Activated T-helper 2 cell treated with anti-CD3 and anti-CD28 coated beads, Interferon-gamma antibody, Interleukin-2, Interleukin-4, amounts not matched to agents 10 μg/mL and 5 μg/mL and 100 μg/mL, durations not matched to agents 14 hours and 24 hours and 36 hours (primary cell): Measurements from ENCODE around the gene EXOSC3. TPM values are rescaled to one million over a fixed set of nuclear protein-coding genes. Genes with fewer than 3 reads are reported as not detected.
"Not testable (repeated sequence)": the region's sequence is repeated elsewhere in the genome, so short reads cannot be mapped to it uniquely, and the experiment has no call there.

ENCODE experiments used
- DNase-seq: peaks from one replicate; pipeline ENCODE4 v3.0.0; 2021; ENCODE audit warnings: low spot score
- H3K27ac Mint-ChIP-seq: one replicate; pipeline ENCODE4 v1.8.0; 2021; ENCODE audit warnings: mixed read lengths
- H3K27me3 Mint-ChIP-seq: one replicate; pipeline ENCODE4 v1.8.0; 2021; ENCODE audit warnings: low read depth, mixed read lengths
- H3K36me3 Mint-ChIP-seq: one replicate; pipeline ENCODE4 v1.8.0; 2021; ENCODE audit warnings: low read depth, mixed read lengths
- H3K4me1 Mint-ChIP-seq: one replicate; pipeline ENCODE4 v1.8.0; 2021; ENCODE audit warnings: low read depth, mixed read lengths
- H3K4me3 Mint-ChIP-seq: one replicate; pipeline ENCODE4 v1.8.0; 2021; ENCODE audit warnings: low read depth, mild to moderate bottlenecking, moderate library complexity, mixed read lengths
- H3K9me3 Mint-ChIP-seq: one replicate; pipeline ENCODE4 v1.8.0; 2021; ENCODE audit warnings: mixed read lengths
- intact Hi-C: fragments of 100-400 bp; cut with micrococcal nuclease; formaldehyde crosslinking; loops from one replicate; pipeline ENCODE4 v1.15.1; 2023
- total RNA-seq: library from RNA; stranded (reverse); gene quantifications from 2 replicates; pipeline ENCODE4 v1.2.3, GENCODE V29; 2022

The EXOSC3 gene
- total RNA-seq, 1 donor from 2014 or later: 85.8 TPM

GRCh38 chr9:37765263-37765662 lies 19.6 kb downstream of the EXOSC3 start:
- H3K27ac Mint-ChIP-seq, H3K4me1 Mint-ChIP-seq, H3K9me3 Mint-ChIP-seq, DNase-seq, H3K4me3 Mint-ChIP-seq, H3K27me3 Mint-ChIP-seq, intact Hi-C loops: not testable (repeated sequence)
- H3K36me3 Mint-ChIP-seq: peaks cover 61% of the 10 kb centered on the region

- Mint-ChIP-seq H3K36me3 (peaks cover 44% of the 10 kb centered on the region), H3K27me3 (no peaks in the 10 kb centered on the region), H3K4me3 (no peak overlapping the region), H3K4me1 (no peaks in the 10 kb centered on the region), H3K9me3 (no peaks in the 10 kb centered on the region), H3K27ac (no peak overlapping the region)
- no peak for DNase-seq
- intact Hi-C loops: no loop called here
Measured at GRCh38 chr9:37761511-37761910, 23.4 kb downstream of the EXOSC3 start.

- Mint-ChIP-seq H3K4me1 (no peaks in the 10 kb centered on the region), H3K36me3 (peaks cover 40% of the 10 kb centered on the region), H3K27ac (no peak overlapping the region), H3K9me3 (no peaks in the 10 kb centered on the region), H3K27me3 (no peaks in the 10 kb centered on the region), H3K4me3 (no peak overlapping the region)
- DNase-seq: no peak
- intact Hi-C loops: no loop called here
Measured at GRCh38 chr9:37760416-37761161, 24.3 kb downstream of the EXOSC3 start.

GRCh38 chr9:37758747-37759146 lies 26.1 kb downstream of the EXOSC3 start:
- intact Hi-C loops: no loop called here
- H3K9me3 Mint-ChIP-seq: no peaks in the 10 kb centered on the region
- DNase-seq: no peak
- H3K4me3 Mint-ChIP-seq: no peak overlapping the region
- H3K27ac Mint-ChIP-seq: no peak overlapping the region
- peaks cover 34% of the 10 kb centered on the region for H3K36me3 Mint-ChIP-seq
- H3K27me3 Mint-ChIP-seq: no peaks in the 10 kb centered on the region
- peaks cover 13% of the 10 kb centered on the region for H3K4me1 Mint-ChIP-seq

- Mint-ChIP-seq H3K4me1 (peaks cover 17% of the 10 kb centered on the region), H3K4me3 (peak within 1 kb of the TSS; percentile 97), H3K27ac (peak within 1 kb of the TSS; percentile 91), H3K27me3 (no peaks in the 10 kb centered on the region), H3K9me3 (no peaks in the 10 kb centered on the region), H3K36me3 (peaks cover 23% of the 10 kb centered on the region)
- intact Hi-C loops: loop anchor here (1.0 to 5.0 kb wide), 4 partner anchors 31 to 314 kb away; partner anchors contain the start of genes DCAF10, EXOSC3, SHB and SLC25A51
- peak; percentile 61 for DNase-seq
Measured at GRCh38 chr9:37753489-37754190, 31.2 kb downstream of the EXOSC3 start, which contains the start of gene TRMT10B. Gene TRMT10B (plus strand): TSS chr9:37753805. CDS start chr9:37761932, 8,127 bp downstream.

- DNase-seq: no peak
- peak overlapping the region; percentile 91 for H3K27ac Mint-ChIP-seq
- peaks cover 23% of the 10 kb centered on the region for H3K36me3 Mint-ChIP-seq
- intact Hi-C loops: loop anchor here (1.0 to 5.0 kb wide), 4 partner anchors 32 to 314 kb away; partner anchors contain the start of genes DCAF10, EXOSC3, SHB and SLC25A51
- no peaks in the 10 kb centered on the region for H3K27me3 Mint-ChIP-seq
- H3K4me3 Mint-ChIP-seq: peak overlapping the region; percentile 97
- H3K9me3 Mint-ChIP-seq: no peaks in the 10 kb centered on the region
- peaks cover 17% of the 10 kb centered on the region for H3K4me1 Mint-ChIP-seq
Measured at GRCh38 chr9:37752642-37753488, 32.0 kb downstream of the EXOSC3 start.

GRCh38 chr9:37752112-37752511 lies 32.8 kb downstream of the EXOSC3 start:
- not testable (repeated sequence) for H3K27ac Mint-ChIP-seq, H3K4me3 Mint-ChIP-seq, DNase-seq, H3K27me3 Mint-ChIP-seq, H3K9me3 Mint-ChIP-seq
- Mint-ChIP-seq H3K4me1 (peaks cover 17% of the 10 kb centered on the region), H3K36me3 (peaks cover 15% of the 10 kb centered on the region)
- intact Hi-C loops: loop anchor here (2.0 to 5.0 kb wide), 3 partner anchors 33 to 315 kb away; partner anchors contain the start of genes DCAF10, EXOSC3 and SHB

- H3K36me3 Mint-ChIP-seq: peaks cover 14% of the 10 kb centered on the region
- H3K4me1 Mint-ChIP-seq: peaks cover 17% of the 10 kb centered on the region
- DNase-seq, H3K27me3 Mint-ChIP-seq, H3K9me3 Mint-ChIP-seq, H3K4me3 Mint-ChIP-seq, H3K27ac Mint-ChIP-seq: not testable (repeated sequence)
- intact Hi-C loops: loop anchor here (2.0 to 5.0 kb wide), 3 partner anchors 33 to 316 kb away; partner anchors contain the start of genes DCAF10, EXOSC3 and SHB
Measured at GRCh38 chr9:37751704-37752103, 33.2 kb downstream of the EXOSC3 start.

- no peaks in the 10 kb centered on the region for H3K9me3 Mint-ChIP-seq
- no peak for DNase-seq
- peak overlapping the region; percentile 34 for H3K4me3 Mint-ChIP-seq
- no peaks in the 10 kb centered on the region for H3K27me3 Mint-ChIP-seq
- H3K27ac Mint-ChIP-seq: no peak overlapping the region
- intact Hi-C loops: loop anchor here (5.0 kb wide), 1 partner anchor 316 kb away; the partner anchor contains the start of gene SHB
- H3K36me3 Mint-ChIP-seq: peaks cover 13% of the 10 kb centered on the region
- H3K4me1 Mint-ChIP-seq: peaks cover 17% of the 10 kb centered on the region
Measured at GRCh38 chr9:37751186-37751585, 33.7 kb downstream of the EXOSC3 start.

GRCh38 chr9:37749129-37749528 lies 35.7 kb downstream of the EXOSC3 start:
- DNase-seq: no peak
- H3K36me3 Mint-ChIP-seq: peaks cover 3% of the 10 kb centered on the region
- H3K4me1 Mint-ChIP-seq: peaks cover 8% of the 10 kb centered on the region
- no peak overlapping the region for H3K4me3 Mint-ChIP-seq
- H3K27me3 Mint-ChIP-seq: peaks cover 2% of the 10 kb centered on the region
- intact Hi-C loops: loop anchor here (10.0 kb wide), 1 partner anchor 616 kb away; no protein-coding TSS in a partner anchor
- H3K27ac Mint-ChIP-seq: no peak overlapping the region
- no peaks in the 10 kb centered on the region for H3K9me3 Mint-ChIP-seq

GRCh38 chr9:37747271-37747753 lies 37.6 kb downstream of the EXOSC3 start:
- no peak overlapping the region for H3K27ac Mint-ChIP-seq
- no peaks in the 10 kb centered on the region for H3K9me3 Mint-ChIP-seq
- H3K27me3 Mint-ChIP-seq: peaks cover 2% of the 10 kb centered on the region
- no peaks in the 10 kb centered on the region for H3K36me3 Mint-ChIP-seq
- H3K4me3 Mint-ChIP-seq: no peak overlapping the region
- no peaks in the 10 kb centered on the region for H3K4me1 Mint-ChIP-seq
- DNase-seq: peak; percentile 34
- intact Hi-C loops: loop anchor here (10.0 kb wide), 1 partner anchor 617 kb away; no protein-coding TSS in a partner anchor
